VCaP (cell line): ENCODE measurements around the gene COL18A1.
A peak's percentile ranks its signal among the peaks of the same experiment; 100 is the strongest.

ENCODE experiments used
- H3K27ac ChIP-seq: fragments of 450-650 bp; 2 replicates; pipeline ENCODE4 v1.5.1; 2017
- TF ChIP-seq, protein P1 (sequence below): fragments of 450-650 bp; conservative IDR thresholded peaks from 2 replicates; pipeline ENCODE4 v1.5.1; 2017; ENCODE audit warnings: mild to moderate bottlenecking, moderate library complexity

The COL18A1 gene

DNA sequence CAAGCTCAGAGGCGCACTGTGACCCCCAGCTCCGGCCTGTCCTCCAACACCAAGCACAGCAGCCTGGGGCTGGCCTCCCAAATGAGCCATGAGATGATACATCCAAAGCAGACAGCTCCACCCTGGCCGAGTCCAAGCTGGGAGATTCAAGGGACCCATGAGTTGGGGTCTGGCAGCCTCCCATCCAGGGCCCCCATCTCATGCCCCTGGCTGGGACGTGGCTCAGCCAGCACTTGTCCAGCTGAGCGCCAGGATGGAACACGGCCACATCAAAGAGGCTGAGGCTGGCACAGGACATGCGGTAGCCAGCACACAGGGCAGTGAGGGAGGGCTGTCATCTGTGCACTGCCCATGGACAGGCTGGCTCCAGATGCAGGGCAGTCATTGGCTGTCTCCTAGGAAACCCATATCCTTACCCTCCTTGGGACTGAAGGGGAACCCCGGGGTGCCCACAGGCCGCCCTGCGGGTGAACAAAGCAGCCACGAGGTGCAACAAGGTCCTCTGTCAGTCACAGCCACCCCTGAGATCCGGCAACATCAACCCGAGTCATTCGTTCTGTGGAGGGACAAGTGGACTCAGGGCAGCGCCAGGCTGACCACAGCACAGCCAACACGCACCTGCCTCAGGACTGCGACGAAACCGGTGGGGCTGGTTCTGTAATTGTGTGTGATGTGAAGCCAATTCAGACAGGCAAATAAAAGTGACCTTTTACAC, 108.2 kb downstream of the COL18A1 start:
- H3K27ac ChIP-seq = peak overlapping the region; percentile 100
- TF ChIP-seq, protein P1, sequence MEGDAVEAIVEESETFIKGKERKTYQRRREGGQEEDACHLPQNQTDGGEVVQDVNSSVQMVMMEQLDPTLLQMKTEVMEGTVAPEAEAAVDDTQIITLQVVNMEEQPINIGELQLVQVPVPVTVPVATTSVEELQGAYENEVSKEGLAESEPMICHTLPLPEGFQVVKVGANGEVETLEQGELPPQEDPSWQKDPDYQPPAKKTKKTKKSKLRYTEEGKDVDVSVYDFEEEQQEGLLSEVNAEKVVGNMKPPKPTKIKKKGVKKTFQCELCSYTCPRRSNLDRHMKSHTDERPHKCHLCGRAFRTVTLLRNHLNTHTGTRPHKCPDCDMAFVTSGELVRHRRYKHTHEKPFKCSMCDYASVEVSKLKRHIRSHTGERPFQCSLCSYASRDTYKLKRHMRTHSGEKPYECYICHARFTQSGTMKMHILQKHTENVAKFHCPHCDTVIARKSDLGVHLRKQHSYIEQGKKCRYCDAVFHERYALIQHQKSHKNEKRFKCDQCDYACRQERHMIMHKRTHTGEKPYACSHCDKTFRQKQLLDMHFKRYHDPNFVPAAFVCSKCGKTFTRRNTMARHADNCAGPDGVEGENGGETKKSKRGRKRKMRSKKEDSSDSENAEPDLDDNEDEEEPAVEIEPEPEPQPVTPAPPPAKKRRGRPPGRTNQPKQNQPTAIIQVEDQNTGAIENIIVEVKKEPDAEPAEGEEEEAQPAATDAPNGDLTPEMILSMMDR = no peak

DNA sequence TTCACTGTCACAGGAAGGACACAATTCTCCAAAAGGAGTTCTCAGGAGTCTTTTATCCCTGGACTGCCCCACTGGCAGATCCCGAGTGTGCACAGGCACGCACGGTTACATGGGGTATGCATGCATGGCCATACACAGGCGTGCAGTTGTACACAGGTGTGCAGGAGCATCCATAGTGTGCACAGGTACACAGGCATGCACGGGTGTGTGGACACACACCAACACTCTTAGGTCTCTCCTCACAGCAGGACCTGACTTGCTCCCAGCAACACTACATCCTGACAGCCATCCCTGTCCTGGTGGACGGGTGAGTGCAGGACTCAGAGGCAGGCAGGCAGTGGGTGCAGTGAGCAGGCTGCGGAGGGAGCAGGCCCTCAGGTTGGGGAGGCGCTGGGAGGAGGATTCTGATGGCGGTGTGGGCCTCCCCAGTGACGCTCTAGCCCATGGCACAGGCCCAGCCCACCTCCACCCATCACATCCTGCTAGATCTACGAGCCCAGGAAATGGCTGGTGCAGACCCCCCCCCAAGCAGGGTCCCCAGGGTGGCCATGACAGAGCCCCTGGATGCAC, 108.9 kb downstream of the COL18A1 start:
- peak overlapping the region; percentile 100 for H3K27ac ChIP-seq
- TF ChIP-seq, protein P1 = no peak

DNA sequence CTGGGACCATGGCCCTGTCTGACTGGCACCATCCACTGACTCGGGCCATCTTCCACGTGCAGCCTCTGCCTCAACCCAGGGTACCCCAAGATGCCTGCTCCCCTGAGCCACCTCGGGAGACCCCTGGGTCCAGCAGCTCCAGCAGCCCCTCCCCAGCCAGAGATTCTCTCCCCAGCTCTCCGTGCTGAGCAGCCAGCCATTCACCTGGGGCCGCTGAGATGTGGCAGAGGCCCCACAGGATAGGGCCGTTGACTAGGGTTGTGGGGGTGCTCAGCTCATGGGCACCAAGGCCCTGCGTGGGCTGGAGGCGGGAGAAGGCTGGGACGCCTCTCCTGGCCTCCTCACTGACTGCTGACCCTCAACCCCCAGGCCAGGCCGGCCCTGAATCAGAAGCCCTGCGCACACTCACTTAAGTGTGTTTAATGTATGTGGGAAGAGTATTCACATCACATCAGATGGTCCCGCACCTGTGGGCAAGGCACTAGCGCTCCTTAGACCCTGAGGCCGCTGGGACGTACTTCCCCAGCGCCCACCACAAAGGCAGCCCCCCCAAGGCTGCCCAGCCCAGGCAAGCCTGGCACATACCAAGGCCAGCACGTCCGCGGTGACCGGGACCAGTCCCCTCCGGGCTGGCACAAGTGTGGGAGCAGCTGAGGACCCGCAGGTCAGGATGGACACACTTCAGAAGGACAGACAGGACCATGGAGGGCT, 109.5 kb downstream of the COL18A1 start:
- TF ChIP-seq, protein P1 = no peak
- peak overlapping the region; percentile 100 for H3K27ac ChIP-seq

DNA sequence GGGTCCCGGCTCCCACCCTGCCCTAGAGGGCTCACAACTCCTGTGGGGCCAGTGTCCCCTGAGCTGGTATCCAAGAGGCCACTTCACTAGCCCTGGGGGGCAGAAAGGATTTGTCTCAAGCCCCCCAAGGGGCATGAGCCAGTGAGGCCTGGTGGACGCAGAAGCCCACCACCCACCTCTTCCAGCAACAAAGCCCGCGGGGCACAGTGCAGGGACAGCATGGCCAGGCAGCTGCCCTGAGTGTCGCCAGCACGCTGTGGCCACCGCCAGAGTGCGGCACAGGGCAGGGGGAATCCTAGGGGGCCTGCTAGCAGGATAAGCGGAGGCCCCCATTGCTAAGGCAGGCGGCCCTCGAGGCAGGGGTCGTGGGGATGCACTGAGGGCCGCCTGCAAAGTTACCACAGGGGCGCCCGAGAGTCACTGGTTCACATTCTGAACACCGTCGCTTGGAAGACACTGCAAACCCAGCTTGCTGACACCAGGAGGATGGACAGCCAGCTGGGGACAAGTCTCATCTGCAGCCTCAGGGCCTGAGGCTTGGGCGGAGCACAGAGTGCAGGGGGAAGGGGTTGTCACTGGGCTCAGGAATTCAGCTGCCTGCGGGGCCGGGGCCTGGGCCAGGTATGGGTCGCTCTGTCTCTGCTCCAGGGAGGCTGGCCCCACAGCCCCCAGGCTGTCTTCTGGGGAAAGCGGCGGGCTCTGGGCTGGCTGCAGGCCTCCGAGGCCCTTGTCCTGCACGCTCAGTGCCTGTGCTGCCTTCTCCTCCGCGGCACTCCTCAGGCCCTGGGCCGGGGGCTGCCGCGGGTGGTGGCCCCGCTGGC, 110.5 kb downstream of the COL18A1 start:
- TF ChIP-seq, protein P1 = no peak
- peak overlapping the region; percentile 100 for H3K27ac ChIP-seq

DNA sequence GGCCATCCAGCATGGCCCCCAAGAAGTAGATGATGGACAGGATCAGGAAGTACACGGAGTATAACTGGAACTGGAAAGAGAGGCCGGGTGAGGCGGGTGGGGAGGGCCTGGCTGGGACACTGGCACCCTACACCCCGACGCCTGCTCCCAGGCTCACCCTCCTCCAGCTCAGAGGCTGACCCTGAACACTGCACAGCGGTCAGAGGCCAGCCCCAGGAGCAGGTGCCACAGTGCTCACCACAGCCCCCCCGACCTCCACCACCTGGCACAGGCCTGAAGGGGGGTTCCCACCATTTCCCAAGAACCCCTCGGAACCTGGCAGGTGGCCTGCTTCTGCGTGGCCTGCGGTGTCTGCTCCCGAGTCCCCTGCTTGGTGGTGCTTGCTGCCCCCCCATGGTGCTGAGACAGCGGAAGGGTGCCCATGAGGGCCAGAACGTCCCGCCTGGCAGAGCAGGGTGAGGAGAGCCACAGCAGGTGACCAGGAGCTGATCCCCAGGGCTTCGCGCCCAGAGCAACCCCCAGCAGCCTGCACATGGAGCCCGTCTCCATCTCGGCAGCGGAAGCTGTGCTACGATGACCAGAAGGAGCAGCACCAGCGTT, 111.2 kb downstream of the COL18A1 start:
- H3K27ac ChIP-seq = peak overlapping the region; percentile 100
- TF ChIP-seq, protein P1 = no peak

DNA sequence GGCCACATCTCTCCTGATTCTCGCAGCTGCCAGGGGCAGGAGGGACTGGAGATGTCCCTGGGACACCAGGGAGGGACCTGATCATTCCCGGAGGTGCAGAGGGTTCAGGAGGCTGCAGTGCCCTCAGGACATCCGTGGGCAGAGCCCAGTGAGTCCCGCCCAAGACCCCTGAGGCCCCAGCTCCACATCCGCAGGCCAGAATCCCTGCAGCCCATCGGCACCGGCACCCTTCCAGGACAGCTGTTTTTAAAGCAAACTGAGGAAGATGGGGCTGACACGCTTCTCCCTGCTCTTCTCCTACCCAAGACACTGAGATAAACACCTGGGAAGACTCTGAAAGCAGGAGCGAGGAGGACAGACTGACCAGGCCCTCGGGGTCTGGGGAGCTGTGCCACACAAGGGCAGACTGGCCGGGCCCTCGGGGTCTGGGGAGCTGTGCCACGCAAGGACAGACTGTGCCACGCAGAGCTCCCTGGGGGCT, 111.7 kb downstream of the COL18A1 start:
- TF ChIP-seq, protein P1 = no peak
- H3K27ac ChIP-seq = peak overlapping the region; percentile 100
